Fibroblast of skin of left quadriceps (primary cell): ENCODE data around the gene CUL1.

Experiments
- DNase-seq, 2 experiments: peaks; one replicate each; pipeline ENCODE4 v3.0.0-alpha.2; 2013; ENCODE audit warnings: low read depth in 2 of 2

CUL1 gene

DNA sequence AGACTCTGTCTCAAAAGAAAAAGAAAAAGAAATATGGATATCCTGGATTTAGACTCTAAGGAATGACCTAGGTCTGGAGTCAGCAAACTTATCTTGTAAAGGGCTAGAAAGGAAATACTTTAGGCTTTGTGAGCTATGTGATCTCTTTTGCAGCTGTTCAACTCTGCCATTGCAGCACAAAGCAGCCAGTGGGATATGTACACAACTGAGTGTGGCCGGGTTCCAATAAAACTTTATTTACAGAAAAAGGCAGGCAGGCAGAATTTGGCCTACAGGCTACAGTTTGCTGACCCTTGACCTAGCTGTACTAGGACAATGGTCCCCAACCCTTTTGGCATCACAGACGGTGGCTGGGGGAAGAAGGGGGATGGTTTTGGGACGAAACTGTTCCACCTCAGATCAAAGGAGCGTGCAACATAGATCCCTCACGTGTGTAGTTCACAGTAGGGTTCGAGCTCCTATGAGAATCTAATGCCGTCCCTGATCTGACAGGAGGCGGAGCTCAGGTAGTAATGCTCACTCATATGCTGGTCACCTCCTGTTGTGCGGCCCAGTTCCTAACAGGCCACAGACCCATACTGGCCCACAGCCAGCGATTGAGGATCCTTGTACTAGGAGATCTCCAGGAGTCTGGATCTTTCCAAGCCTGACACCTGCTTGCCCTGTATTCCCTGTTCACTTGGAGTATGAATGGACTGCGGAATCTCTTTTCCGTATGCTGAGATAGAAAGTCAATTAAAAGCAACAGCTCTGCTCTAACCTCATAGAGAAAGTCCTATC is 63.0 kb downstream of the CUL1 start:
- no peak for DNase-seq

DNA sequence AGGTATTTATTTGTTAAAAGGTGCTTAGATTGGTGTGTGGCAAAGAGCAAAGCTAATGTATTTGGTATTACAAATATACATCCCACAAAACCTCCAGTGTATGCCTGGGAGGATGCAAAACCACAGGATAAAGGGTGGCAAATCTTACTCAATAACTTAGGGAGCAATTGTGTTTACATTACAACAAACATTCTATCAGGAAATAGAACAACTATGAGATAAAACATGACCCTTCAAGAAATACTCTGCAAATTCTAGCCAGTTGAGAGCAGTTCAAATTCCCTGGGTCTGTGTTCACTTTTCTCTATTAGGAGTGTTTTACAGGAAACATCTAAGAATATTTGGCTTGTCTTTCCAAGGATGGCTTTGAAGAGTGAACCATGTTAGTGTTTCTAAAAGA is 64.9 kb downstream of the CUL1 start:
- DNase-seq = peak; percentile 3 to 12

DNA sequence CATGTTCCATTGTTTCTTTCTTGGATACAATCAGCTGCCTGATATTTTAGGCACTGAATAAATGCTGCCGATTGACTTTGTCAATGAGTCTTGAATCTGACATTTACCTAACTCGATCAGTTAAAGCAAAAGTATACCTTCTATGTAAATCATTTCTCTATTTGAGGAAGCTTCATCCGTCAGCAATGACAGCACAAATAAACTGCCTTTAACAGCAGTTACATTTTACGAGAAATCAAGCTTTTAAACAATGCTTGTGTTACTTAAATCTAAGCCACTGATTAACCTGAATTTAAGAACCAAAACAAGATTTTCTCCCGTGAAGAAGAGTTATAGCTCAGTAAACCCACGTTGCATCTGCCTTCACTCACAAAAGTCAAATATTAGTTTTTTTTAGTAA is 71.3 kb downstream of the CUL1 start:
- no peak for DNase-seq

DNA sequence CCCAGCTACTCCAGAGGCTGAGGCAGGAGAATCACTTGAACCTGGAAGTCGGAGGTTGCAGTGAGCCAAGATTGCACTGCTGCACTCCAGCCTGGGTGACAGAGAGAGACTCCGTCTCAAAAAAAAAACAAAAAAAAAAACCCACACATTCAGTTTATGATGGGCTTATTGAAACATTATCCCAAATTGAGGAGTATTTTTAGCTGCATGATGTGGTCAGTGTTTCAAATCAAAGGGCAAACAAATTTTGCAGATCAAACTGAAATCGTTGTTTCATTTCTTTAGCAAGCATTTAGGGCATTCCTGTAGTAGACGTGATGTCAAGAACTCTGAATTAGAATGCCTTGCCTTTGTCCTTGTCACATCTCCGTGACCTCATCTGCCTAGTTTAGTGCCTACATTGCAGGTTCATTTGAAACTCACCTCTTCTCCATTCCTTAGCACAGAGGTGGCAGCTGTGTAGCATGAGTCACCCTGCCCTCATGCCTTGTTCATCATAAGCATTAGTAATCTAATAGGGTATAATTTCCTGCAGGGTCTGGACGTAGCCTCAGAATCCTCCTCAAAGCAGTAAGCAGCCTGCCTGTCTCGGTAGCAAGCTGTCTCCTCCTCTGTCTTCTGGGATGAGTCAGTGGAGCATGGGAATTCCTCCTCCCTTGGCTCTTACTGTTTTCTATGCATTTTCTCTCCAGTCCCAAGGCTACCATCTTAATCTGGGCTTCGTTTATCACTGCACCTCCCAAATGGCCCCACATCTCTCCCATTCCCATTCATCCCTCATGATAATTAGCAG is 73.8 kb downstream of the CUL1 start:
- DNase-seq = peak; percentile 69 to 76

DNA sequence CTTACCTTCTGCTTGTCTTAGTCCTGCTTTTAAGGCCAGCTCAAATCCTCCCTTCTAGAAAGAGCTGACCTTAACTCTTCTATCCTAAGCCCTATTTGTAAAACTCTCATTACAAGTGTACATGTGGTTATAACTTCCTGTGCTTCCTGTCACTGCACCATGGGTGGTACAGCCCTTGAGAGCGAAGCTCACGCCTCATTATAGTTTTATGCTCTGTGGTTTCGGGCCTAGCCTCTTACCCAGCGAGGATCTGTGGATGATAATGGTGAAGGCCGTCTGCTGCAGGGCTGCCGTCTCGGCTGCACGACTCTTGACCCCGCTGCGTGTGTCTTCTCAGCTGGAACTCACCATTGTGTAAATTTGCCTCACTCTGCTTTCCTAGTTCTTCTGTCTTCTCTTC is 74.6 kb downstream of the CUL1 start:
- no peak for DNase-seq

DNA sequence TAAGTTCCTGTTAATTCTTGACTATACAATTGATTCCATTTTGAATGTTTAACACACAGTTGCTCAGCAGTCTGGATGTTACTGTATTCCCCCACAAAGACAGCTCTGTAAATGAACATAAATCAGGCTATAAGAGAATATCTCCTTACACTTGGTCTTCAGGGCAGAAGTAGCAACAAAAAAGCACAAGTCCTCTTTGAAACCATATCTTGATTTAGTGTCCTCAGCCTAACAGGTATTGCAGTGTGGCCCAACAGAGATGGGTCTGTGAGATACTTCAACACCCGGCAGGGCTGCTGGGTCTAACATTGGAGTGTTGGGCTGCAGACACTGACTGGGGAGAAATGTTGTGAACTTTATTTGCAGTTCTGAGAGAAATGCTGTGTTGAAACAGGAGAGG is 75.8 kb downstream of the CUL1 start:
- DNase-seq = no peak

- DNase-seq = no peak
Measured at GRCh38 chr7:148782757-148783456, 84.2 kb downstream of the CUL1 start.

DNA sequence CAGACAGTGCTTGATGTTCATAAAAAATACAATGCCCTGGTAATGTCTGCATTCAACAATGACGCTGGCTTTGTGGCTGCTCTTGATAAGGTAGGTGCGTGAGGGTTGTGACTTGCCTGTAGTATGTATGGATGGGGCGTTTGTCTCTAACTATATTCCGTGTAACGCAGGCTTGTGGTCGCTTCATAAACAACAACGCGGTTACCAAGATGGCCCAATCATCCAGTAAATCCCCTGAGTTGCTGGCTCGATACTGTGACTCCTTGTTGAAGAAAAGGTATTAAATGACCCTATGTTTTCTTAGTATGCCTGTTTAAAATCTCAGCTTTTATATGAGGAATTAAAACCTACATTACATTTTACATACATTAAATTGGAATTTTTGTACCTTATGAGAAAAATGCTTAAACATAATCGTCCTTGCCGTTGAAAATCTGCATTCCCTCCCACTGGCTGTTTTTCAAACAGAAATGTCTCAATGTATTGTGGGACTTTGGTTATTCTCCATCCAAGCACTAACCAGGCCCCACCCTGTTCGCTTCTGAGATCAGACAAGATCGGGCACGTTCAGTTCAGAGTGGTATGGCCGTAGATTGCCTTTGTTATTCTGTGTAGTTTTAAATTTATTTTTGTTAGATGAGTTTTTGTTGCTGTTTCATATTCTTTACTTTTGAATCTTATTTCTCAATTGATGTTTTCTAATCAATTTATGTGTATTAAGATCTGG is 85.3 kb downstream of the CUL1 start:
- DNase-seq = no peak

- no peak for DNase-seq
Measured at GRCh38 chr7:148787571-148788295, 89.0 kb downstream of the CUL1 start.

GRCh38 chr7:148789220-148789619 is 90.5 kb downstream of the CUL1 start:
- DNase-seq = no peak

- no peak for DNase-seq
Measured at GRCh38 chr7:148790131-148790726, 91.5 kb downstream of the CUL1 start.

- no peak for DNase-seq
Measured at GRCh38 chr7:148790850-148791249, 92.1 kb downstream of the CUL1 start.

DNA sequence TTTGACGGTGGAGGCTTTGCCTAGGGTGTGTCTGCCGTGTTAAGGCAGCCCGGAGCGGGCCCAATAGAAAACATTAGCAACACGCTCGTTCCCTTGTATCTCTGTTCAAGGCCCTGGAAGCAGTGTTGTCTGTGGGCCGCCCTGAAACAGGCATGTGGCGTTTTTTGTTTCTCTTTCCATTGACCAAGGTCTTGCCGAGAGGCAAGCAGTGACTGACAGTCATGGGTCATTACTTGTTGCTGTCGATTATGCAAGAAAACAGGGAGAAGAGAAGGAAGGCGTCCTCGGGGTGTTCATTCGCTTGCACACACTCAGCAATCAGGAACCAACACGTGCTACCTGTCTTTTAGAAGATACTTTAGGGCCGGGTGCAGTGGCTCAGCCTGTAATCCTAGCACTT is 92.8 kb downstream of the CUL1 start:
- DNase-seq = no peak

DNA sequence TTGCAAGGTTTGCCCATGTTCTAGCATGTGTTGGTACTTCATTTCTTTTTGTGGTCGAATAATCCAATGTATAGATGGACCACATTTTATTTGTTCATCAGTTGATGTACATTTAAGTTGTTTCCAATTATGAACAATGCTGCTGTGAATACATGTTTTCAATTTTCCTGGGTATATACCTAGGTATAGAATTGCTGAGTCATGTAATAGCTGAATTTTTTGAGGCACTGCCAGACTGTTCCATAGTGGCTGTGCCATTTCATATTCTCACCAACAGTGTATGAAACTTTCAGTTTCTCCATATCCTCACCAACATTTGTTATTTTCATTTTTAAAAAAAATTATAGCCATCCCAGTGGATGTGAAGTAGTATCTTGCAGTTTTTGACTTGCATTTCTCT is 94.9 kb downstream of the CUL1 start:
- no peak for DNase-seq

DNA sequence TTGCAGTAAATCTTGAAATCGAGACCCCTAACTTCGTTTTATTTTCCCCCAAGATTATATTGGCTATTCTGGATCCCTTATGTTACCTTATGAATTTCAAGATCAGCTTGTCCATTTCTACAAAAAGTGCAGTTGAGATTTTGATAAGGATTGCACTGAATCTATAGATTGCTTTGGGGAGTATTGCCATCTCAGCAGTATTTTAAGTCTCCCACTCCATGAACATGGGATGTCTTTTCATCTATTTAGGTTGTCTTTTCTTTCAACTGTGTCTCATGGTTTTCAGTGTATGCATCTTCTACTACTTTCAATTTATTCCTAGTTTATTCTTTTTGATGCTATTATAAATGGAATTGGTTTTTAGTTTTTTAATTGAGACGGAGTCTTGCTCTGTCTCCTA is 95.8 kb downstream of the CUL1 start:
- DNase-seq = no peak

GRCh38 chr7:148796841-148797240 is 98.1 kb downstream of the CUL1 start:
- no peak for DNase-seq

- DNase-seq = no peak
Measured at GRCh38 chr7:148799893-148800555, 101.3 kb downstream of the CUL1 start.

- no peak for DNase-seq
Measured at GRCh38 chr7:148800677-148801076, 102.0 kb downstream of the CUL1 start.

DNA sequence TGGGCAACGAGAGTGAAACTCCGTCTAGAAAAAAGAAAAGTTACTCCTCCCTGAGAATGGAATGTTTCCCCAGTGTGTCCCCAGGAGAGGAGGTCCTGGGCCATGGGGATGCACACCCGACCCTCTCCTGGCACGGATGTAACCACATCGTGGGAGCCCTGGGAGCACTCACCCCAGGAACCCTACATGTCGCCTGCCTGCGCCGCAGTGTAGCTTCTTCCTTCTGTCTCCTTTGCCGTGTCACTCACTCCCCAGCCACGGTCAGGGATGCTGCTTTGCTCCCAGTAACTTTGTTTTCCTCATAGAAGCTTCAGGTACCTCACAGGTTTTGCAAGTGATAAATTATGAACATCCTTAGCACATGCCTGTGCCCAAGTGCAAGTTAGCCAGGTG is 103.4 kb downstream of the CUL1 start:
- DNase-seq = no peak

DNA sequence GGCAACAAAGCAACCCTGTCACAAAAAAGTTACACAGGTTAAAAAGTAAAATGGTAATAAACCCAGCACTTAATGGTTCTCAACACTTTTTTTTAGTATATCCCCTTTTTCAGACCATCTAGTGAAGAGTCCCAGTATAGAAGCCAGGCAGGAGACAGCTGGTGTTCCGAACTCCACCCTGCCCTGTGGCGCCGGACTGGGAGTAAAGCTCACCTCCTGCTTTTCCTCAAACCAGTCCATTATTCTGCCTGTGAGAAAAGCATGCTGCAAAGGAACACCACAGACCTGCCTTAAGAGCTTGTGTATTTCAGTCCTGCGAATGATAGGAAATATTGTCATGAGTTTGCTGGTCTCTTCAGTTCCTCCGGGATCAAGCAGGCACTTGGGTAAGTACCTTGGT is 104.4 kb downstream of the CUL1 start:
- no peak for DNase-seq
